GM12891 (cell line): ENCODE measurements around the gene SLC25A6. TPM values are rescaled to one million over a fixed set of nuclear protein-coding genes. Genes with fewer than 3 reads are reported as not detected.
"Not testable (repeated sequence)": the region's sequence is repeated elsewhere in the genome, so short reads cannot be mapped to it uniquely, and the experiment has no call there.

Experiments
- DNase-seq: peaks from one replicate; pipeline ENCODE4 v3.0.0; 2011; ENCODE audit warnings: low spot score; ENCODE audit not compliant: insufficient read length
- FAIRE-seq: peaks from 2 replicates; lab custom pipeline; 2011; peaks lifted over from hg19 to GRCh38; lab: Jason Lieb, UNC
- PAX5 ChIP-seq: IDR thresholded peaks from 2 replicates; pipeline ENCODE4 v1.6.1; 2011; ENCODE audit warnings: low read length, moderate library complexity, mild to moderate bottlenecking; ENCODE audit not compliant: insufficient read depth, severe bottlenecking
- POLR2A ChIP-seq: IDR thresholded peaks from 2 replicates; pipeline ENCODE4 v1.6.1; 2011; ENCODE audit warnings: low read depth, low read length, control low read depth
- POLR2AphosphoS5 ChIP-seq: IDR thresholded peaks from 2 replicates; pipeline ENCODE4 v1.6.1; 2011; ENCODE audit warnings: low read depth, low read length, control low read depth
- POU2F2 ChIP-seq: IDR thresholded peaks from 2 replicates; pipeline ENCODE4 v1.6.1; 2011; ENCODE audit warnings: low read depth, mild to moderate bottlenecking, control low read depth, low read length, moderate library complexity
- SPI1 ChIP-seq: IDR thresholded peaks from 2 replicates; pipeline ENCODE4 v1.6.1; 2011; ENCODE audit warnings: low read depth, low read length, control low read depth
- TAF1 ChIP-seq: IDR thresholded peaks from 2 replicates; pipeline ENCODE4 v1.6.1; 2011; ENCODE audit warnings: low read depth, low read length, control low read depth
- polyA plus RNA-seq: library from polyadenylated mRNA; unstranded; fragments of >200 nt; gene quantifications from one replicate; pipeline ENCODE4 v1.2.1, GENCODE V29; 2012; ENCODE audit warnings: low read depth, missing spikeins, inconsistent platforms; ENCODE audit not compliant: missing spikeins

Gene SLC25A6
- polyA plus RNA-seq = 741 TPM

DNA sequence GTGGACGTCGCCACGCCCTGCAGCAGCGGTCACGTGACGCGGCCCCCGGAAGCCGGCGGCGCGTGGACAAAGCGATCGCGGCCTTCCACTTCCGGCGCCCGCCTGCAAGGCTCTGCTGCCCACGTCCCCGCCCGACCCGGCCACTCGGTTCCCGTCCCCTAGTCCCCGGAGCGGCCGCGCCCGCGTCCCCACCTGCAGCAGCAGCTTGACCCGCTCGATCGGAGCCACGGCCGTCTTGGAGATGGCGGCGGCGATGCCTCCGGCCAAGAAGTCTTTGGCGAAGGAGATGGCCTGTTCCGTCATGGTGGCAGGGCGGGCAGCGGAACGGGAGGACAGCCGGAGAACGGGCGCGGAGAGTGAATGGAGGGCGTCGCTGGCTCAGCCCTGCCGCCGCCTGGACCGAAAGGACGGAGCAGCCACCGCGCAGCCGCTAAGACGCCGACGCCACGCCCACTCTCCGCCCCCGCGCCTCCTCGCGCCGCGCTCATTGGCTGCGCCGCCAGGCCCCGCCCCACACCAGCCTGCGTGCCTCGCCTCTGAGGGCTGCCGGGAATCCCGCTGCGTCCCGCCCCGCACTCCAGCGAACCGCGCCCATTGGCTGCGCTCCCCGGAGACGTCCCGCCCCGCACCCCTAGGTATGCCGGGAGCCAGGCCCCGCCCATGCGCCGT is at the start of gene SLC25A6:
SLC25A6 (minus strand) TSS at position 407 of the 669 bp plus-strand sequence; CDS start at position 303, 104 bp downstream.
- FAIRE-seq (no peak), DNase-seq (peak; percentile 99)
- TF ChIP-seq POU2F2 = no peak
- peak; percentile 94 for TF ChIP-seq POLR2AphosphoS5
- TF ChIP-seq PAX5 = peak; percentile 63
- no peak; the same call in none of the 2 replicates for TF ChIP-seq TAF1
- TF ChIP-seq POLR2A = peak; percentile 91
- no peak; the same call in 1 of the 2 replicates for TF ChIP-seq SPI1

DNA sequence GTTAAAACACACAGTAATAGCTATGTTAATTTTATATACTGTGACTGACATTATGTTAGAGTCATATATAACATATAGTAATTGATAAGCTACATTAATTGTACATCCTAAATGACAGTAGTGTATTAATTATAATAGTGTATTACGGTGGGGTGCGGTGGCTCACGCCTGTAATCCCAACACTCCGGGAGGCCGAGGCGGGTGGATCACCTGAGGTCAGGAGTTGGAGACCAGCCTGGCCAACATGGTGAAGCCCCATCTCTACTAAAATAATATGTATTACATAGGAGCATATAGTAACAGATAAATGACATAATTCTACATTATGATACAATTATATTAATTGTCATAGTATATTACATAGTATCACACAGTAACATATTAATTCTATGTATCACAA is 48.6 kb upstream of the SLC25A6 start:
- no peak for TF ChIP-seq PAX5
- no peak for TF ChIP-seq POLR2AphosphoS5
- no peak for TF ChIP-seq SPI1
- TF ChIP-seq TAF1 = no peak
- no peak for TF ChIP-seq POLR2A
- TF ChIP-seq POU2F2 = no peak
- no peak for DNase-seq
- FAIRE-seq = no peak

DNA sequence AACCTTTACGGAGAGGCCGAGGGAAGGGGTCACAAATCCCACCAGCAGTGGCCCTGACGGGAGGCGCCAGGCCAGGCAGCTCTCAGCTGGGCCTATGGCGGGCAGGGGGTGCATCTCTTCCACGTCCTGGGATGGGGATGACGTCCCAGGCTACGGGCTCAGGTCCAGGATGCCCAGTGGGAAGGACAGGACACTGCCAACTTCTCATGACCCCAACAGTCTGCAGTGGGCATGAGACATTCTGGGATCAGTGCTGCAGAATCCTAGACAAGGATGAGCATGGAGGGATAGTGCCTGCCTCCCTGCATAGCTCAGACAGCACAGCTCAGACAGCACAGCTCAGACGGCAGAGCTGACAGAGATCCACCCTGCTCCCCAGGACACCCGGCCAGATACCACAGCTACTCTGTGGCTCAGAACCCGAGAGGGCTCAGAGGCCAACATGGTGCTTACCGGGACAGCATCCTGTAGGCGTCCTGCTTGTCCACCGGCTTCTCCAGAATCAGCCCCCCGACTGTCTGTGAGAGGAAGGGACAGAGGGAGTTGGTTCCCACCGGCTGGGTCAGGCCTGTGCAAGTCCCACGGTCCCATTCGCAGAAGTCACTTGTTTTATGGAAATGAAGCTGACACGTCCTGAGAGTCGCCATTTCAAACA is 43.5 kb upstream of the SLC25A6 start:
- TF ChIP-seq POLR2AphosphoS5 (peak; percentile 59; the same call in 1 of the 2 replicates), PAX5 (no peak)
- no peak for FAIRE-seq
- no peak for DNase-seq

DNA sequence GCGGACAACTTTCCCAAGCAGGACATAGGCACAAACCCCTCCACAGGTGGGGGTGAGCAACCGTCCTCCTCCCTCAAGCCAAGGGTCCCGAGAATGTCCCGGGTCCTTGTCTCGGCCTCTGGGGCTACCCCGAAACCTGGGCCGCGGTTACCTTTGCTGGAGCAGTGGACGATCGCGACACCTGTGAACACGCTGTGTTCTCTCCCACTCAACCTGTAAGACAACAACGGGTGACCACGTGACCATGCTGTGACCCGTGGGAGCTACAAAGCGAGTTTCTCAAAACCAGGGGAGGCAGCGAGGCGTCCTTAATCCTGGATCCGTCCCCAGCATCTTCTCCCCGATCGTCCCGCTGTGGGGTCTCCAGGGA is 42.9 kb upstream of the SLC25A6 start:
- FAIRE-seq = no peak
- TF ChIP-seq POU2F2 (no peak), POLR2A (no peak)
- no peak for DNase-seq

DNA sequence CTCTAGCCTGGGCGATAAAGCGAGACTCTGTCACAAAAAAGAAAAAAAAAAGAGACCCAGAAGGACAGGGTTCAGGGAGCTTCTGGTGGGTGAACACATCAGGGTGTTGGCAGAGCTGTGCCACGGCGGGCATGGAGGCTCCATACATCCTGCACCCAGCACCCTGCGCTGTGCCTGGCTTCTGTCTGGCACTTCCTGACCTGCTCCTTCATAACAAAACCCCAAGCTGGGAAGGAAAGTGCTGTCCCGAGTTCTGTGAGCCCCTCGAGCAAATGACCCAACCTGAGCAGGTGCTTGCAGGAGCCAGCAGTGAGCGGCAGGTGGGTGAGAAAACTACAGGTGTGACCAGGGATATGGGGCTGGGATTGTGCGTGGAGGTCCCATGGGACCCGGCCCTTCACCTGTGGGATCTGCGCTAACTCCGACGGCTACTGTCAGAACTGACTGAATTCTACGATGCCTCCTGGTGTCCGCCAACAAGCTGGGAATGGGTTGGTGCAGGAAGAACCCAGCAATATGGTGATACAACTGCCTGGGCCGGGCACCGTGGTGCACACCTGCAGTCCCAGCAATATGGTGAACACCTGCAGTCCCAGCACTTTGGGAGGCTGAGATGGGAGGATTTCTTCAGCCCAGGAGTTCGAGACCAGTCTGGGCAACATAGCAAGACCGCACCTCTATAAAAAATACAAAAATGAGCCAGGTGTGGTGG is 41.9 kb upstream of the SLC25A6 start:
- FAIRE-seq = no peak
- TF ChIP-seq POLR2AphosphoS5 = no peak
- TF ChIP-seq TAF1 = no peak
- no peak for TF ChIP-seq SPI1
- DNase-seq = no peak

DNA sequence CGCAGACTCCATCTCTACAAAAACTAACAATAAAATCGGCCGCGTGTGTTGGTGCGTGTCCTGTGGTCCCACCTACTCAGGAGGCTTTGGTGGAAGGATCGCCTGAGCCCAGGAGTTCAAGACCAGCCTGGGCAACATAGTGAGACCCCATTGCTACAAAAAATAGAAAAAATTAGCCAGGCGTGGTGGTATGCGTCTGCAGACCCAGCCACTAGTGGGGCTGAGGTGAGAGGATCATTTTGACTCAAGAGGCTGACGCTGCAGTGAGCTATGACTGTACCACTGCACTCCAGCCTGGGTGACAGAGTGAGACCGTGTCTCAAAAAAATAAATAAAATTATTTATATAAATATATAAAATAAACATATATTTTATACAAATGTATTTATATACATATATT is 38.5 kb upstream of the SLC25A6 start:
- FAIRE-seq = no peak

DNA sequence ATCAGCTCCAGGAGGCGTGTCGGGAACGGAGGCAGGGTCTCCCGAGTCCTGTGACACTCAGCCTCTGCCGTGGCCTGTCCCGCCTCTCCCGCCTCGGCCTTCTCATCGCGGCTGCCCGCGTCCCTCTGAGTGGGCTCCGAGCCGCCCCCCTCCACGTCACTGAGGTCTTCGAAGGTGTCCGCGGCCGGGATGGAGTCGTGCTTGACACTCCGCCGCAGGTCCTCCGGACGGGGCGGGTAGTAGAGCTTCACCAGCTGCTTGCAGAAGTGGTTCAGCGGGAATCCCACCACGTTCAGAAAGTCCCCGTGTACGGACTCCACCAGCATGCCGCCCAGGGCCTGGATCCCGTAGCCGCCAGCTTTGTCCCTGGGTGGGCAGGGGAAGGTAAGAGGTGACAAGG is 35.8 kb upstream of the SLC25A6 start:
- FAIRE-seq (no peak), DNase-seq (no peak)
- TF ChIP-seq PAX5 (no peak), TAF1 (no peak), POU2F2 (no peak), SPI1 (no peak), POLR2AphosphoS5 (no peak), POLR2A (no peak)

More for the DNA sequence above, 38.5 kb upstream of the SLC25A6 start:
- TF ChIP-seq POLR2AphosphoS5 = no peak
- TF ChIP-seq POU2F2 = no peak
- TF ChIP-seq POLR2A = no peak
- no peak for TF ChIP-seq PAX5
- no peak for TF ChIP-seq SPI1
- TF ChIP-seq TAF1 = no peak
- DNase-seq = no peak

DNA sequence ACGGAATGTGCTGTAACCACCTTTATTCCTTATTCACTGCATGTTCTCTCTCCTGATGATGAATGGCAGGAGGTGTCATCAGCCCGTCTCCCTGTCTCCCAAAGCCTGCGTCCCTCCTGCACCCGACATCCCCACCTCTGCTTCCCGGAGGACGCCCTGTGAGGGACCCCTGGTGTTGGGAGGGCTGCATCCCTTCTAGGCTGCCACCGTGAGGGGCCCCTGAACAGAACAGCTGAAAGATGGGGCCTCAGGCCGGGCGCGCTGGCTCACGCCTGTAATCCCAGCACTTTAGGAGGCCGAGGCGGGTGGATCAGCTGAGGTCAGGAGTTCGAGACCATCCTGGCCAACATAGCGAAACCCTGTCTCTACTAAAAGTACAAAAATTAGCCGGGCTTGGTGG is 34.4 kb upstream of the SLC25A6 start:
- not testable (repeated sequence) for DNase-seq, FAIRE-seq

DNA sequence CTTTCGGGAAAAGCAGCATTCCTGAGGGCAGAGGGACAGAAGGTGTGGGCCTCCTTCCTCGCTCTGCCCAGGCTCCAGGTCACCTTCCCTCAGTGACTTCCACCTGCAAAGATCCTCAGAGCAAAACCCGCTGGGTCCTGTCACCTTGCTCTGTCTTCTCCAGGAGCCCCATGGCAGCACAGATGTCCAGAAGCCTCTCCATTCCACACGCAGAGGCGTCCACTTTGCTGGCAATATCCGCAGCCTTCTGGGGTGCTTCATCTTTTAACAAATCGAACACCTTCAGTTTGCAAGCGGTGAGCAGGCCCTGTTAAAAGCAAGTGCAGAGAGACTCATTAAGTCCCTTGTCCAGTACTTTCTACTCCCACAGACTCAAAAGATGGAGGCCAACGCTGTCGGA is 33.5 kb upstream of the SLC25A6 start:
- DNase-seq (no peak), FAIRE-seq (no peak)
- TF ChIP-seq PAX5 (no peak), POLR2AphosphoS5 (no peak), POU2F2 (no peak), TAF1 (no peak), POLR2A (no peak), SPI1 (no peak)

DNA sequence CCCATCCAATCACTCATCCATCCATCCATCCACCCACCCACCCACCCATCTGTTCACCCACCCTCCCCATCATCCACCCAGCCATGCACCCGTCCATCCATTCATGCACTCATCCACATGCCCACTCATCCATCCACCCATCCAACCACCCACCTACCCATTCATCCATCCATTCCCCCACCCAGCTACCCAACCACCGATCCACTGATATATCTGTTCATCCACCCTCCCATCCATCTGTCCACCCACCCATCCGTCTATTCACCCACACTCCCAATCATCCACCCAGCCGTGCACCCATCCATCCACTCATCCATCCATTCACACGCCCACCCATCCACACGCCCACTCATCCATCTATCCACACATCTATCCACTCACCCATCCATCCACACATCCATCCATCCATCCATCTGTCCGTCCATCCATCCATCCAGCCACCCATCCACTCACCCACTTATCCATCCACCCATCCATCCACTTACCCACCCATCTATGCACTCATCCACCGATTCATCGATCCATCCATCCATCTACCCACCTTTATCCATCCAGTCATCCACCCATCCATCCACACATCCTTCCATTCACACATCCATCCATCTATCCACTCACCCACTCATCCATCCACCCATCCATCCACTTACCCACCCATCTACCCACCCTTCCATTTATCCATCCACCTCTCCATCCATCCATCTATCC is 32.4 kb upstream of the SLC25A6 start:
- DNase-seq (no peak), FAIRE-seq (peak; percentile 31)
- TF ChIP-seq POLR2AphosphoS5 (no peak), POLR2A (peak; percentile 53)

DNA sequence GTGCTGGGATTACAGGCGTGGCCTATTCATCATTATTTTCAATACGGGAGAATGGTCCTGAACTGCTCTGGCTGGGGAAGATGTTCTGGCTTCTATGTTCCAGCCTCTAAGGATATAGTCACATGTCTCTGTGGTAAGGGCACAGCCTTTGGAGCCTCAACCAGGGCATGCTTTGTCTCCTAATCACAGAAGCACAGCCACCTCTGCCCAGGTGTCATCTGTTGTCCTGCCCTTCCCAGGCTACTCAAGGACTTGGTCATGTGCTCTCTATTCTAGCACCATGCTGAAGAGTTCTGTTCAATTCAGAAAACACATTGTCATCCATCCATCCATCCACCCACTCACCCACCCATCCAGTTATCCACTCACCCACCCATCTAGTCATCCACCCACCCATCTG is 31.3 kb upstream of the SLC25A6 start:
- DNase-seq (no peak), FAIRE-seq (no peak)
- TF ChIP-seq TAF1 (no peak), POLR2AphosphoS5 (no peak; the same call in 1 of the 2 replicates), POLR2A (no peak; the same call in 1 of the 2 replicates)
